Suppressor macrophage (primary cell): ENCODE measurements around the gene LPIN1.
A peak's percentile ranks its signal among the peaks of the same experiment; 100 is the strongest.

Experiments
- DNase-seq, 4 experiments: peaks; one replicate each; pipeline ENCODE4 v3.0.0-alpha.2; 2020 to 2022

The LPIN1 gene

DNA sequence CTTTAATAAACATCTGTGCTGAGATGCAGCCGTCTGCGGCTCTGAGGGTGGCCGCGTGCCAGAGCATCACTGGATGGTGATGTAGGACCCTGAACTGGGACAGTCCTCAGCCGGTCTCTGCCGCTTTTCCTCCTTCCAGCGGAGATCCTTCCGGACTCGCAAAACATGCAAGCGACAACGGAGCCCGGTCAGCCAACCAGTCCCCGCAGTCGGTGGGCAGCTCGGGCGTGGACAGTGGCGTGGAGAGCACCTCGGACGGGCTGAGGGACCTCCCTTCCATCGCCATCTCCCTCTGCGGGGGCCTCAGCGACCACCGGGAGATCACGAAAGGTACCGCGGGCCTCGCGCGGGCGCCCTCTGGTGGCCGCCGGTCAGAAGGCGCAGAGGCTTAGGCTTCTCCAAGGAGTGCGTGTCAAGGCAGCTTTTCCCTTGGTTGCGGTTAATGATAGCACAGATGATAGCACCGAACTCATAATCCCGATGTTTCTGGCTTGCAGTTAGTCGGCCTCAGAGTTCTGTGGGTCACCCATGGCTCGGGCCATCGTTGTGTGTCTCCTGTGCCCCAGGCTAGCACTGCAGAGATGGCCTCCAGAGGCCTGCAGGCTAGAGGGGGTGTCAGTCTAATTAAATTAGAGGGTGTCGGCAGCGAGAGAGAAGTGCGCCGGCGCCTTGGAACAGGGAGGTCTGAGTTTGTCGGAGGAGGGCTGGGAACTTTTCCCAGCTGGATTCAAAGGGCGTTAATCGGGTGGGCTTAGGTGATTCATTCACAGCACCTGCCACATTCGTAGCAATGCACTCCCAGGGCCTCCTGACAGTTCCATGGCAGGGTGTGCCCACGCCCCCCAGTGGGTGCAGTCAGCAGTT is 38.5 kb downstream of the LPIN1 start:
- DNase-seq: peak; percentile 17 to 58 (median 32)

DNA sequence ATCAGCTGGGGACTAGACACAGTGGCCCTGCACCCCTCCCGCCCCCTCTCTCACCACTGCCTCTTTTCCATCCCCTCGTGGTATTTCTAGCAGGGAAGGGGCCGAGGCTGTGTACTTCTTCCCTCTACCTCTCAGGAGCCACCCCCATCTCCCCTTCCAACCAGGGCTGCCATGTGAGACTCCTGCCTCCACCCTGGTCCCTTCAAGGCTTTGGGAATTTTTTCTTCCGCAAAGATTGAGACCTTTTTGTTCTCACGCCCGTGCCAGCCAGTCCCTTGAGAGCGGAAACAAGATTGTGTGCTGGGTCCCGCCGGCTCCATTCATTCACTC is 39.1 kb downstream of the LPIN1 start:
- no peak for DNase-seq

DNA sequence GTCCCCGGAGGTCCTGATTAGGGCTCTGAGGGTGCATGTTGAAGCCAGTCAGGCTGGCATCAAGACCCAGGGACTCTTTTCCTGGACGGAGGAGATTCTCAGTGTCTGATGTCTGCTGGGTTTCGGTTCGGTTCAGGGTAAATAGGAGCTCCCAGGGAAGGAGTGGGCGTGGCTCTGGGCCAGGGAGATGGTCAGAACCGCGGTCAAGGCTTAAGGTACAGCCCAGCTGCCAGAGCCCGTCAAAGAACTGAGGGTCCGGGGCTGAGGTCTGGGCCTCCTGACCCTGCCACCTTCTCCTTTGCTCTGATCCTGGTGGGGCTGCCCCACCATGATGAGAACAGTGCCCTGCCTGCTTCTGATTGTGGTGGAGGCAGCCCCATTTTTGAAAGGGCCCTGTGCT is 39.8 kb downstream of the LPIN1 start:
- DNase-seq: no peak

DNA sequence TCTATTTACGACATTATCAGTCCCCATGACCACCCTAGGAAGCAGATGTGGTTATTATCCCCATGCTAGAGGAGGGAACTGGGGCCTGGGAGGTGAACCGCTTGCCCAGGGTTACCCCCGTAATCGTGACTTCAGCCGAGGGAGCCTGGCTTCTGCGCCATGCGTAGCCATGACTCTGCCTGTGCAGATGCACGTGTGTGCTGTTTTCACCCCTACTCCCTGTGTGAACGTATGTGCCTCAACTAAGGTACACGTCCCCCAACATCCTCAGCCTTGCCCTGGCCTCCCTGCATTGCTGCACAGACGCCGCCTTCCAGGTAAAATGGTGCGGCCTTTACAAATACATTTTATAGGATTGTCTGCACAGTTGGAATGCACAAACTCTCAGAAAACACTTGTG is 40.2 kb downstream of the LPIN1 start:
- DNase-seq: no peak

DNA sequence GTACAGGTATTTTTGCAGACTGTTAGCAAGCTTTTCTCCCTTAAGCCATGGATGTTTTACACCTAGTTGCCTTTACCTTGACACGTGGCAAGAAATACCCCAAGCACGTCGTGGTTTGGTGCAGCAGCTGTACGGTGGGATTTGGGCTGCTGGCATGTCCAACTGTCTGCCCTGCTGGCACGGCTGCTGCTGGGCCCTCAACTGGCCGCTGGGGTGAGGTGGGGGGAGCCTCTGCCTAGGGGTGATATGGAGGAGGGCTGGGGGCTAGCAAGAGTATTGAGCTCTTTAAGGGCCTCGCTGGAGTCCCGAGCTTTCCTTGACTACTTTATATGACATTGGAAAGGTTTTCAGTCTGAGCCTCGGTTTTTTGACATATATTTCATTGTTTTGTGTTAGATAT is 41.6 kb downstream of the LPIN1 start:
- DNase-seq: no peak

DNA sequence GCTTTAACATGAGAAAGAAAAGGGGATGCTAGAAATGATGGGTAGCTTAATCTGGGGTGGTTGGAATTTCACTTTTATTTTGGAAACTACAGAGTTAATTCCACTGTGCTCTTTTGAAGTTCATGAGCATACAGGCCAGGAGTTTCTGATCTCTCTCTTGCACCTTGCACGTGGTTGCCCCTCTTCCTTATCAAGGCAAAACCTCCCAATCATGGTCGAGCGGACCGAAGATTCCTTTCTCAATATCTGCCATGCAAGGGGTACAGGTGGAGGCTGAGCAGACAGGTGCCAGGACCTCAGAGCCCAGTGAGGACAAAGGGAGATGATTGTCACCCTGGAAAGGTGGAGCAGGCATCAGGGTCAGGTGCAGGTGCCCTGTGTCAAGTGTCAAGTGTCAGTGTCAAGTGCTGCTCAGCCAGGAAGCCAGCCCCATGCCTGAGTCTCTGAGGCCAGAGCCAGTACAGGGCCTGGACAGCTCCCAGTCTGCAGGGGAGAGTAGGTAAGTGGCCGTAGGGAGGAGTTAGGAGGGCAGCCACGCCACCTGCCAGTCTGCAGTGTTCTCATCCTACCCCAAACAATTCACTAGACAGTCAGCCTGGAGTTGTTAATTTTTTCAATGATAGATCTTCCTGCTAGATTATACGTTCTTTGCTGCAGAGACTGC is 42.2 kb downstream of the LPIN1 start:
- no peak for DNase-seq

DNA sequence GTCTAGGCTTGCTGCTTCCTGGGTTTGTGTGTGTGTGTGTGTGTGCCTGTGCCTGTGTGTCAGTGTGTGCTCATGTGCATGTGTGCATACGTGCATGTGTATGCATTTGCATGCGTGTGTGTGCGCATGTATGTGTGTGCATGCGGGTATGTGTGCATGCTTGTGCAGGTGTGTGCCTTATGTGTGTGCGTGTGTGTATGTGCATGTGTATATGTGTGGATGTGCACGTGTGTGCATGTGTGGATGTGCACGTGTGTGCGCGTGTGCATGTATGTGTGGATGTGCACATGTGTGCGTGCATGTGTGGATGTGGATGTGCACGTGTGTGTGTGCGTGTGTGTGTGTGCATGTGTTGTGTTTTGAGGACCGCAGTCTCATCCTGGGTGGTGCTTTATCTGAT is 42.8 kb downstream of the LPIN1 start:
- no peak for DNase-seq

DNA sequence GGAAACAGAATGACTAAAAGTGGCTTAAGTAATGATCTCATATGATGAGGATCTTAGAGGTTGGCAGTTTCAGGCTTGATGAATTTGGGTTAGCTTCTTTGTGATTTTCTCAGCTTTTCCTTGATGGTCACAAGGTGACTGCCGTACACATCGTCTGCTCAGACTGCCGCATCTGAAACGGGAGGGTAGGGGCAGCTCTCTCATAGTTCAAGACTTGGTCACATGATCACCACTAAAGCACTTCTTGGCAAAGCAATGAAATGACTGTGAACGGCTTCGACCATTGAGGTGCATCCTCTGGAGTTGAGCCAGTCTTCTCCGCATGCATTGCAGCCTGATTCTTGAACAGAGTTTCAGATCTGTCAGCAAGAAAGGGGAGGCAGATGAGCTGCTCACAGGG is 43.8 kb downstream of the LPIN1 start:
- no peak for DNase-seq

DNA sequence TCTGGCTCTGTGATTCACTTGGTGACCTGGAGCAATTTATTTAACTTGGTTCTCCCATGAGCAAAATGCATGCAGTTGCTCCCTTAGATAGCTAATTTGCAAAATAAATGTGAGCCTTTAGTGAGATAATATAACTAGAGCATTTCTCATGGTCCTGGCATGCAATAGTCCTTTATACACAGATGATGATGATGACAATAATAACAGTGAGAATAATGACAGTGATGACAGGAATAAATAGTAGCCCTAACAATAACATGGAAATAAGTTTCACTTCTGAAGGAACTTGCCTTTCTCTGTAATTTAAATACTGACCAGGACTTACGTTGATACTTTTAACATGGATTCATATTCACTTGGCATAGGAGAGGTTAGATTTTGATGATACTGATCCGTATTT is 49.2 kb downstream of the LPIN1 start:
- no peak for DNase-seq

DNA sequence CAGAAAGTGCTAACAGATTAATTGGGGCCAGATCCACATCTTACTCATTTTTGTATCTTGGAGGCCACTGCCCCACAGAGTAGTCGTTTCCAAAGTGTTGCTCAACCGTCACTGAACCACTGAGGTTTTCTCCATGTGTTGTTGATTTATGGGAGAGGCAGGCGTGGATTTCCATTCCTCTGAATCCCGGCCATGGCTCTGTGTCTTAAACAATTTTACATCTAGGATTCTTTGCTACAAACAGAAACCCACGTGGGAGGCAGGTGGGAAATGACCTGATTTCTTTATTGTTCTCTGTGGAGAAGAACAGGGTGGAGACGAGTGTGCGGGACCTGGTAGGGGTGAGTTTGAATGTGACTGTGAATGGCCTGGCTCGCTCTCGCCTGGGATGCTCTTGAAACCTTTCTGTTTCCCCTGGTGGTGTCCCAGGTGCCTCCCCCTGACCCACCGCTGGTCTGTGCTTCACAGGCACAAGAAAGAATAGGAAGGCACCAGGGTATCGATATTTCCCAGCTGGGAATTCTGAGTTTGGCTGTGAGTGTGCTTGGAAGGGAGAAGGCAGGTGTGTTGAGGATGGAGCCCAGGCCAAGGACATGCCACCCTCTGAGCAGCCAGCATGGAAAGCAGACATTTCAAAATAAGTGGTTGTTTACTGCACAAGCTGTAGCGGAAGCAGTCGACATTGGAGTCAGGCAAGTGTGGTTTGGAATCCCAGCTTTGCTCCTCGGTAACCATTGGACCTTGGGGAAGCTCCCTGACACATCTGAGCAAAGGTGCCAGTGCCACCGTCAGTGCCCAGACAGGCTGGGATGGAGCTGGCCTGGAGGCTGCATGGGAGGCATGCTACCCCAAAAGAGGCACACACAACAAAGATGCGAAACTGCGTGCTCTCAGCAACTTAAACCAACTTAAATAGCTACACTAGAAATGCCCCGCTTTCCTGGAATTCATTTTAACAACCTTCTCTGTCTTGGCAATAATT is 50.0 kb downstream of the LPIN1 start:
- no peak for DNase-seq

DNA sequence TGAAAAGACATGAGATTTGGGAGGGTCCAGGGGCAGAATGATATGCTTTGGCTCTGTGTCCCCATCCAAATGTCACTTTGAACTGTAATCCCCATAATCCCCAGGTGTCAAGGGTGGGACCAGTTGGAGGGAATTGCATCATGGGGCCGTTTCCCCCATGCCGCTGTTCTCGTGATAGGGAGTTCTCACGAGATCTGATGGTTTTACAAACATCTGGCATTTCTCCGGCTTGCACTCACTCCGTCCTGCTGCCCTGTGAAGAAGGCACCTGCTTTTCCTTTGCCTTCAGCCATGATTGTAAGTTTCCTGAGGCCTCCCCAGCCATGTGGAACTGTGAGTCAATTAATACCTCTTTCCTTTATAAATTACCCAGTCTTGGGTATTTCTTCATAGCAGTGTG is 51.4 kb downstream of the LPIN1 start:
- DNase-seq: no peak

DNA sequence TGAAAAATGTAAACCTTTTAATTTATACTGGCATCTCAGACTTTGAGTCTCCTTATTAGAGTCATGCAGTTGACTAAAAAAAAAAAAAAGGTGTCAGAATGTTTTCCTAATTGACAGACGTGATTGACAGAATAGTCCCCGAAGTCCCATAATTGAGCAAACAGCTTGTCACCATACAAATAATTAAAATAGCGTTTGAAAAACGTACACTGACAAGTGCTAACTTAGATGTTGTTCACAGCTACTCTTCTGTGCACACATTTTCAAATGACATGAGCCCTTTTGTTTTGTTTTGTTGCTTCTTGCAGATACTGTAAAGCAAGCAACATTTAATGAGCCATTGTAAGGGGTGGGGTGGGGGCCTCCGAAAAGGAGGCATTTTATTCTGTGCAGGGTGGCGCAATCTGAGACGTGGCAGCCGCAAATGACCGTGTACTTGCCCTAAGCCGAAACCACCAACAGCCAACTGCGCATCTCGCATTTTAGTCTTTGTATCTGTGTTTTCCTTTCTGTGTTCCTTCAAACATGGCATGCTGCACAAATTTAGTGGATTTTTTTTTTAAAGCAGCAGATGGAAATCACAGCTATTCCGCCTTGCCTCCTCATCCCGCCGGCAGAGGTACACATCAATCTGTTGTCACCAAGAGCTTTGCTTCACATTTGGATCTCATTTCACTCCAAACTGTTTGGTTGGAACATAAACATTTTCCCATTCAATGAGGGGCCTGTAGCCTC is 52.4 kb downstream of the LPIN1 start:
- no peak for DNase-seq

DNA sequence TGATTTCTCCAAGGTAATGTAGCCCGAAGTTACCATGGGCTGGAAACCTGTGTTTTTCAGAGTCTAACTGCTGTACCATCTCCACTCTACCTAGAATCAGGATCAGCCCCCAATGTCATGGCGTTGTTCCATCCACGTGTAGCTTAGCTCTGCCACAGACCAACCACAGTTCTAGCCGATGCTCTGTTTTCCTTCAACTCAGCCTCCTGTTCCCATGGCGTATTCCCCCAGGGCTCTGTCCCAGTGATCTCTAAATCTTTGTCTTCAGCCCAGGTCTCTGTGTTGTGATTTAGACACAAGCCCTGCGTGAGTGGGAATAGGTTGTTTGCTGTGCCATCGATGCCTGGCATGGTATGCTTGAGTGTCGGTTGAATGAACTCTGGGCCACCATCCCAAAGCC is 53.4 kb downstream of the LPIN1 start:
- DNase-seq: no peak

DNA sequence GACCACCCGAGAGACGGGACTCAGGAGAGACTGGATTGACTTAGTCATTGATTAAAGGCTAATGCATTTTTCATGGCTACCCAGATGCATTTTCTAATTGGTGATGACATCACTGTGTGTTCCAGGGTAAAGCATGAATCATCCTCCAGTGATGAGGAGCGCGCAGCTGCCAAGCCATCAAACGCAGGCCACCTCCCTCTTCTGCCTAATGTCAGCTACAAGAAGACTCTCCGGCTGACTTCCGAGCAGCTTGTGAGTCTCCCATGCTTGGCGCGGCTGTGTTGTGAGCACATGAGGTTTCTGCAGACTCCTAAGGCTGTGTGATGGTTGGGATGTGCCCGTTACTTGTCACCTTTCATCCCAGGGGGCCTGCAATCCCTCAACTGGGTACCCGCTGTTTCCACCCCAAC is 56.4 kb downstream of the LPIN1 start:
- DNase-seq: no peak

DNA sequence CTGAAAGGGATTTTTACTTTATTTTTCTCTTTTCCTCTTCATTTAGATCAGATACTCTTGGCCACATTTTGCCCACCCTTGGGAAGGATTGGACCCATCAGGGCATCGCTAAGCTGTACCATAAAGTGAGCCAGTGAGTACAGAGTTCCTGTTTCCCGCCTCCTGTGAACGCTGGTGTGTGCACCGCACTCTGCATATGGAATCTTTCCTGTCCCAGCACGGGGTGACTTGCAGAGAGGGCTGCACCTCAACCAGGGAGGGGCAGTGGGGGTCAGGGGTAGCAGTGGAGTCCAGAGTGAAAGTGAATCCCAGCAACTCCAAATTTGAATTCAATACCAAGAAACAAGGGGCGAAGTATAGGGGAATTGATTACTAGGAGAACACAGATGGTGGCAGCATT is 58.6 kb downstream of the LPIN1 start:
- no peak for DNase-seq

DNA sequence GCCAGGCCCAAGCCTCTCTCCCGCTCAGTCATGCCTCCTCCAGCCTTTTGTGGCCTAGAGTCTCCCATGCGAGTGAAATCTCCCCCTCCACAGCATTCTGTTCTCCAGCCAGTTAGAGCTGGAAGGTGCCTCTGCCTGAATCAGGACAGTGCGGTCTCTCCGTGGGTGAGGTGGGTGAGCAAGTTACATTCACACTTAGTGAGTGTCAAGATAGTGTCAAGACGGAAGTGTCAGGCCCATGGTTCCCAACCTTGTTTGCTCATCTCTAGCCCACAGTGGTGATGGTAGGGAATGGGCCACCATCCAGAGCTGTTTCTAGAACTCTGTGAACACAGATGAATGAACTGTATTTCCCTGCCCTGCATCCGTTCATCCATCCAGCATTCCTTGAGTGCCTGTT is 59.5 kb downstream of the LPIN1 start:
- DNase-seq: no peak

DNA sequence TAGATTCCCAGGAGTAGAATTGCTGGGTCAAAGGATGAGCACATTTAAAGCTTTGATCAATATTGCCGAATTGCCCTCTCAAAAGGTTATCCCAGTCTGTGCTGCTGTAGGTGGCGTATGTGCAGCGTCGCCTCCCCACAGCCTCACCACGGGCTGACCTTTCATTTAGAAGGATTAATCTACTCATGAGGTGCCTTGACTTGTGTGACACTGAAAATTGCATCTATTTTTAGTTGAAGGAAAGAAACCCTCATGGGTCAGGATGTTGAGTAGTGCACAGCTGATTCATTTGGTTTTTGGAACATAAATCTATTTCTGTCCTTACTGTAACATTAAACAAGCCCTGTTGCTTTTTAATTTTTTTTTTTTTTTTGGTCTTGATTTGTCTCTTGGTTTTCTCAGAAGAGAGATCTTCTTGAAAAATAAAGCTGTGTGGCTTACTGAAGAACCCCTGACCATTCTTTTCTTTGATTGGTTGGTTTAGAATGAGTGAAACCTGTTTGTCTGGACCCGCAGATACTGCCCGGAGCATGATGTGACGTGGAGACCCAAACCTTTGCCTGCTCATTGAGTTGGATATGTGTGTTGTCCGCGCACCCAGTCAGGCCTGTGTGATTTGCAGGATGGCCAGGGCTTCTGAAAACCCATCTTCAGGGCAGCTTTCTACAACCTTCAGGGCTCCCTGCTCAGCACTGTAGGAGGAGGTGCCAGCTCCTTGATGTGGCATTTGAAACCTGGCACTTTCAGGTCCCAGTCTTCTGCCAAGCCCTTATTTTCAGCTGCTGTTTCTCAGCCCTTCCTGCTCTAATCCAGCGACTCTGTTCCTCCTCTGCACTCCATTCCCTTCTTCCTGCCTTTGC is 61.0 kb downstream of the LPIN1 start:
- no peak for DNase-seq

DNA sequence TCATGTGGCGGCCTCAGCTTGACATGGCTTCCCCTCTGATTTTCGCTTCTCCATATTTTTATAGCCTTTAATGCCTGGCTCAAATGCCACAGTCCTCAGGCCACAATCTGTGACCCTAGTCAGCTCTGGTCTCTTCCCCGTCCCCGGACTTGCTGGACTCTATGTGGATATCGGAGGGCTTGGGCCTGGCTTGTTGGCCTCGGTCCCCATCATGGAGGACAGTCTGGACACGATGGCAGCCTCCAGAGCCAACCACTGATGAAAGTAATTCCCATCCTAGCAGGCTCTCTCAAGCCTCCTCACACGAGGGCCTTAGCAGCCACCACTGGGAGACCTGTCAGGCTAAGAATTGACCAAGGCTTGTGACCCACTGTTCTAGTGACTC is 61.6 kb downstream of the LPIN1 start:
- no peak for DNase-seq

DNA sequence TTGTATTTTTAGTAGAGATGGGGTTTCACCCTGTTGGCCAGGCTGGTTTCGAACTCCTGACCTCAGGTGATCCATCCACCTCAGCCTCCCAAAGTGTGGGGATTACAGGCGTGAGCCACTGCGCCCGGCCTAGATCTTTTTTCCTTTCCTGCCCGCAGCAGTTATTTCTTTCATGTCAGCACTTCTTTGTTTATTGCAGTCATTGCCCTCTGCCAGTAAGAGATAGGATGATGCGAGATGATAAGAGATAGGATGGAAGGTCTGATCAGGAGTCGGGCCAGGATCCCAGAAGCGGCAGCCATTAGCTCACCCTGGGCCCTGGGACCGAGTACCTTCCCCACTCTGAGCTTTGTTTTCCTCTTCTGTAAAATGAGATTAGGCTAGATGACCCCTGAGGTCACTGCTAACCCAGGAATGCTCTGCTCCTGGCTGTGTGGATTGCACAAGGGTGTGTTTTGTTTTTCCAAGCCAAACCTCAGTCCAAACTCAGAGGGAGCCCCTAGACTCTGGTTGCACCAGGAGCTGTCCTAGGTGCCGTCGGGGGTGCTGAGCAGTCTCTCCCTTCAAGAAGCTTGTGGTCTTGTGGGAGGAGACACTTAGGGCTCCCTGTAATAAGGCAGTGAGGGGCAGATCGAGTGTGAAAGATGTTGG is 63.3 kb downstream of the LPIN1 start:
- DNase-seq: no peak

DNA sequence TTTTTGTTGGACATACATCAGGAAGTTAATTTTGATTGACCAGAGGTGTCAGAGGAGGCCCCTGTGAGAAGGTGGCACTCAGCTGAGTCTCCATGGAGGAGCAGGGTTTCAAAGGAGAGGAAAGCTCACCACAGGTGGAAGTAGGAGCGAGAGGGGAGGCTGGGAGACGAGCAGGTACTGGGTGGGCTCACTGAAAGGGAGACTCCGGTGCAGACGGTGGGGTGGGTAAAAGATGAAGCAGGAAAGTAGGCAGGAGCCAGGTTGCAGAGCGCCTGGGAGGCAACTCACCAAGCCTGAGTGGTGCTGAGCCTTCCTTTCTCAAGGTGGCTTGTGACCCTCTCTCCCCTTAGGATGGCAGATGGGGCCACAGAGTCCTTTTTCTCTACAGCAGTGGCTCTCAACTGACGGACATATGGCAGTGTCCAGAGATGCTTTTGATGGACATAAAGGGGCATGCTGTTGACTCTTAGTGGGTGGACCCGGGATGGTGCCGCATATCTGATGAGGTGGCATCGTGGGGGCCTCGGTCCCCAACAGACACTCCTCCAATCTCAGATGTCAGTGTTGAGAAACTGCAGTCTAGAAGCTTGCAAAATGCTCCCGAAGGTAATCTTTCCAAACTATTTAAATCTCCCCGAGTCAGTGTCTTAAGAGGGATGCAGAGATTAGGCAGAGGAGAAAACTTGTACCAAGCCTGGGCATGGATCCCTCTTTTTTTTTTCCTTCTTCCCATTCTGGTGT is 64.0 kb downstream of the LPIN1 start:
- no peak for DNase-seq
